GM12872 (cell line): ENCODE measurements around the gene CPNE5.

ENCODE experiments used
- CTCF ChIP-seq: IDR thresholded peaks from 3 replicates; pipeline ENCODE4 v1.5.1; 2011; ENCODE audit warnings: low read depth, mild to moderate bottlenecking, low read length, moderate library complexity; ENCODE audit not compliant: insufficient read depth

The CPNE5 gene

GRCh38 chr6:36783603-36784375, 55.5 kb downstream of the CPNE5 start:
- TF ChIP-seq CTCF: no peak

- no peak for TF ChIP-seq CTCF
Measured at GRCh38 chr6:36781669-36782068, 57.6 kb downstream of the CPNE5 start.

- no peak for TF ChIP-seq CTCF
Measured at GRCh38 chr6:36780442-36781177, 58.6 kb downstream of the CPNE5 start.

- no peak for TF ChIP-seq CTCF
Measured at GRCh38 chr6:36779227-36779626, 60.0 kb downstream of the CPNE5 start.

- TF ChIP-seq CTCF: no peak
Measured at GRCh38 chr6:36777801-36778200, 61.4 kb downstream of the CPNE5 start.

- no peak for TF ChIP-seq CTCF
Measured at GRCh38 chr6:36776167-36776566, 63.1 kb downstream of the CPNE5 start.

- no peak for TF ChIP-seq CTCF
Measured at GRCh38 chr6:36774331-36774730, 64.9 kb downstream of the CPNE5 start.
